Endothelial cell of umbilical vein (primary cell): Measurements from ENCODE around the gene PUDP.

Experiments used
- POLR2A ChIP-seq: IDR thresholded peaks from 2 replicates; pipeline ENCODE4 v1.6.1; 2012; ENCODE audit warnings: low read depth, mild to moderate bottlenecking, control low read depth, low read length
- POLR2AphosphoS5 ChIP-seq: IDR thresholded peaks from 2 replicates; pipeline ENCODE4 v1.6.1; 2012; ENCODE audit warnings: low read depth, mild to moderate bottlenecking, control low read depth, low read length, moderate library complexity; ENCODE audit not compliant: insufficient read depth
- TF ChIP-seq, protein P1 (sequence below), 2 donors: IDR thresholded peaks; 1 replicate in 1 of 2; 2 replicates in 1 of 2; pipeline ENCODE4 v1.5.1; 2011; ENCODE audit warnings: low read length in 2 of 2, mild to moderate bottlenecking in 2 of 2, moderate library complexity in 2 of 2, control low read depth in 1 of 2, inconsistent platforms in 1 of 2, low read depth in 1 of 2; ENCODE audit not compliant: insufficient read depth in 1 of 2; ENCODE audit errors: extremely low read depth in 1 of 2

GRCh38 chrX:7047951-7048350 is 100.0 kb downstream of the PUDP start:
- TF ChIP-seq POLR2A (no peak), POLR2AphosphoS5 (no peak)
- TF ChIP-seq, protein P1, sequence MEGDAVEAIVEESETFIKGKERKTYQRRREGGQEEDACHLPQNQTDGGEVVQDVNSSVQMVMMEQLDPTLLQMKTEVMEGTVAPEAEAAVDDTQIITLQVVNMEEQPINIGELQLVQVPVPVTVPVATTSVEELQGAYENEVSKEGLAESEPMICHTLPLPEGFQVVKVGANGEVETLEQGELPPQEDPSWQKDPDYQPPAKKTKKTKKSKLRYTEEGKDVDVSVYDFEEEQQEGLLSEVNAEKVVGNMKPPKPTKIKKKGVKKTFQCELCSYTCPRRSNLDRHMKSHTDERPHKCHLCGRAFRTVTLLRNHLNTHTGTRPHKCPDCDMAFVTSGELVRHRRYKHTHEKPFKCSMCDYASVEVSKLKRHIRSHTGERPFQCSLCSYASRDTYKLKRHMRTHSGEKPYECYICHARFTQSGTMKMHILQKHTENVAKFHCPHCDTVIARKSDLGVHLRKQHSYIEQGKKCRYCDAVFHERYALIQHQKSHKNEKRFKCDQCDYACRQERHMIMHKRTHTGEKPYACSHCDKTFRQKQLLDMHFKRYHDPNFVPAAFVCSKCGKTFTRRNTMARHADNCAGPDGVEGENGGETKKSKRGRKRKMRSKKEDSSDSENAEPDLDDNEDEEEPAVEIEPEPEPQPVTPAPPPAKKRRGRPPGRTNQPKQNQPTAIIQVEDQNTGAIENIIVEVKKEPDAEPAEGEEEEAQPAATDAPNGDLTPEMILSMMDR (IDR thresholded peaks at IDR 0.05; ENCODE audit: extremely low read depth in 1 of 2, insufficient read depth in 1 of 2, low read depth in 1 of 2, low read length in 2 of 2) = no peak
